SK-N-SH treated with all-trans-retinoic acid at 6 μM for 48 hours (cell line): ENCODE results near the gene MEA1.
"Not testable (repeated sequence)": the region's sequence is repeated elsewhere in the genome, so short reads cannot be mapped to it uniquely, and the experiment has no call there.

Experiments
- ATAC-seq: fragments of 200-7000 bp; cut with Tn5 transposase; 3 replicates; pipeline ENCODE4 v1.9.1; 2020; ENCODE audit warnings: mild to moderate bottlenecking, moderate library complexity
- BACH2 ChIP-seq: fragments of 250-450 bp; sonication (Bioruptor Pico); IDR thresholded peaks from 2 replicates; pipeline ENCODE4 v1.9.0; 2021; ENCODE audit warnings: mild to moderate bottlenecking, borderline replicate concordance
- CSDC2 ChIP-seq: fragments of 250-450 bp; sonication (Bioruptor Pico); IDR thresholded peaks from 2 replicates; pipeline ENCODE4 v1.5.0; 2020; ENCODE audit warnings: mild to moderate bottlenecking, moderate library complexity
- CSRNP3 ChIP-seq: fragments of 250-450 bp; sonication (Bioruptor Pico); IDR thresholded peaks from 2 replicates; pipeline ENCODE4 v1.5.1; 2021; ENCODE audit warnings: mild to moderate bottlenecking, moderate library complexity
- ESRRG ChIP-seq: fragments of 250-450 bp; sonication (Bioruptor Pico); IDR thresholded peaks from 2 replicates; pipeline ENCODE4 v1.6.1; 2021; ENCODE audit warnings: mild to moderate bottlenecking
- GLIS3 ChIP-seq: fragments of 250-450 bp; sonication (Bioruptor Pico); IDR thresholded peaks from 2 replicates; pipeline ENCODE4 v1.5.0; 2020; ENCODE audit warnings: mild to moderate bottlenecking, moderate library complexity
- ISL1 ChIP-seq: fragments of 250-450 bp; sonication (Bioruptor Pico); IDR thresholded peaks from 2 replicates; pipeline ENCODE4 v2.1.2; 2022; ENCODE audit warnings: mild to moderate bottlenecking, moderate library complexity
- POU6F1 ChIP-seq: fragments of 250-450 bp; sonication (Bioruptor Pico); IDR thresholded peaks from 2 replicates; pipeline ENCODE4 v1.8.0; 2021; ENCODE audit warnings: low read depth, mild to moderate bottlenecking, moderate library complexity, borderline replicate concordance
- PPARA ChIP-seq: fragments of 250-450 bp; sonication (Bioruptor Pico); IDR thresholded peaks from 2 replicates; pipeline ENCODE4 v1.5.0; 2020; ENCODE audit warnings: mild to moderate bottlenecking, borderline replicate concordance
- RARB ChIP-seq: fragments of 250-450 bp; sonication (Bioruptor Pico); IDR thresholded peaks from 2 replicates; pipeline ENCODE4 v1.8.0; 2021; ENCODE audit warnings: mild to moderate bottlenecking, moderate library complexity
- SNAI2 ChIP-seq: fragments of 250-450 bp; sonication (Bioruptor Pico); IDR thresholded peaks from 2 replicates; pipeline ENCODE4 v1.5.0; 2020; ENCODE audit warnings: mild to moderate bottlenecking, moderate library complexity
- TCF4 ChIP-seq: fragments of 250-450 bp; sonication (Bioruptor Pico); IDR thresholded peaks from 2 replicates; pipeline ENCODE4 v1.8.0; 2021; ENCODE audit warnings: mild to moderate bottlenecking, moderate library complexity, borderline replicate concordance
- ZC3H10 ChIP-seq: fragments of 250-450 bp; sonication (Bioruptor Pico); IDR thresholded peaks from 2 replicates; pipeline ENCODE4 v1.5.1; 2021; ENCODE audit warnings: mild to moderate bottlenecking, moderate library complexity
- ZFP3 ChIP-seq: fragments of 250-450 bp; sonication (Bioruptor Pico); IDR thresholded peaks from 2 replicates; pipeline ENCODE4 v1.5.0; 2020; ENCODE audit warnings: mild to moderate bottlenecking, moderate library complexity
- ZFP30 ChIP-seq: fragments of 450-650 bp; formaldehyde crosslinking; IDR thresholded peaks from 2 replicates; pipeline ENCODE4 v1.5.0; 2022; ENCODE audit warnings: mild to moderate bottlenecking, moderate library complexity
- ZNF565 ChIP-seq: fragments of 450-650 bp; formaldehyde crosslinking; conservative IDR thresholded peaks from 2 replicates; pipeline ENCODE4 v1.5.0; 2020; ENCODE audit warnings: low read depth, mild to moderate bottlenecking, moderate library complexity
- ZNF70 ChIP-seq: fragments of 450-650 bp; formaldehyde crosslinking; IDR thresholded peaks from 2 replicates; pipeline ENCODE4 v1.5.0; 2020; ENCODE audit warnings: mild to moderate bottlenecking, moderate library complexity
- ZNF8 ChIP-seq: fragments of 450-650 bp; formaldehyde crosslinking; IDR thresholded peaks from 2 replicates; pipeline ENCODE4 v1.5.0; 2020; ENCODE audit warnings: mild to moderate bottlenecking, moderate library complexity
- TF ChIP-seq, protein P1 (sequence below): fragments of 250-450 bp; sonication (Bioruptor Pico); IDR thresholded peaks from 2 replicates; pipeline ENCODE4 v1.8.0; 2020; ENCODE audit warnings: mild to moderate bottlenecking, moderate library complexity, borderline replicate concordance
- TF ChIP-seq, protein P2 (sequence below): fragments of 250-450 bp; sonication (Bioruptor Pico); IDR thresholded peaks from 2 replicates; pipeline ENCODE4 v1.5.1; 2020; ENCODE audit warnings: low read depth, mild to moderate bottlenecking, moderate library complexity
- TF ChIP-seq, protein P3 (sequence below): fragments of 250-450 bp; sonication (Bioruptor Pico); IDR thresholded peaks from 2 replicates; pipeline ENCODE4 v1.5.0; 2020; ENCODE audit warnings: mild to moderate bottlenecking, moderate library complexity

MEA1 gene

DNA sequence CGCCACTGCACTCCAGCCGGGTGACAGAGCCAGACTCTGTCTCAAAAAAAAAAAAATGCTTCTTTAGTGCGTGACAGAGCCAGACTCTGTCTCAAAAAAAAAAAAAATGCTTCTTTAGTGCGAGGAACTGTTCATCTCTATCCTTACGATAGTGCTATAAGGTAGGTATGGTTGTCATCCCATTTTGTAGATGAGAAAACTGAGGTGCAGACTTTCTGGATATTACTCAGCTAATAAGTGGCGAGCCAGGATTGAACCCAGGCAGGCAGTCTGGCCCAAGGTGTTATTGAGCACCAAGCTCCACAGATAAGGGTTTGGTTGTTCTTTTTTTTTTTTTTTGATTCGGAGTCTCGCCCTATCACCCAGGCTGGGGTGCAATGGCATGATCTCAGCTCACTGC lies 11.9 kb downstream of the MEA1 start:
- ATAC-seq = no peak
- TF ChIP-seq ZFP30 (CRISPR knock-in tag) = no peak
- TF ChIP-seq SNAI2 (CRISPR knock-in tag) = no peak
- TF ChIP-seq ZFP3 (CRISPR knock-in tag) = no peak
- no peak for TF ChIP-seq TCF4 (CRISPR knock-in tag)
- no peak for TF ChIP-seq GLIS3
- TF ChIP-seq, protein P1, sequence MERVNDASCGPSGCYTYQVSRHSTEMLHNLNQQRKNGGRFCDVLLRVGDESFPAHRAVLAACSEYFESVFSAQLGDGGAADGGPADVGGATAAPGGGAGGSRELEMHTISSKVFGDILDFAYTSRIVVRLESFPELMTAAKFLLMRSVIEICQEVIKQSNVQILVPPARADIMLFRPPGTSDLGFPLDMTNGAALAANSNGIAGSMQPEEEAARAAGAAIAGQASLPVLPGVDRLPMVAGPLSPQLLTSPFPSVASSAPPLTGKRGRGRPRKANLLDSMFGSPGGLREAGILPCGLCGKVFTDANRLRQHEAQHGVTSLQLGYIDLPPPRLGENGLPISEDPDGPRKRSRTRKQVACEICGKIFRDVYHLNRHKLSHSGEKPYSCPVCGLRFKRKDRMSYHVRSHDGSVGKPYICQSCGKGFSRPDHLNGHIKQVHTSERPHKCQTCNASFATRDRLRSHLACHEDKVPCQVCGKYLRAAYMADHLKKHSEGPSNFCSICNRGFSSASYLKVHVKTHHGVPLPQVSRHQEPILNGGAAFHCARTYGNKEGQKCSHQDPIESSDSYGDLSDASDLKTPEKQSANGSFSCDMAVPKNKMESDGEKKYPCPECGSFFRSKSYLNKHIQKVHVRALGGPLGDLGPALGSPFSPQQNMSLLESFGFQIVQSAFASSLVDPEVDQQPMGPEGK (CRISPR knock-in tag) = no peak

- ATAC-seq = not testable (repeated sequence)
These were observed 15.5 kb downstream of the MEA1 start for GRCh38 chr6:42998205-42998604.

- ATAC-seq = no peak
- TF ChIP-seq ZNF8 (CRISPR knock-in tag) (no peak), CSRNP3 (no peak), PPARA (CRISPR knock-in tag) (no peak), SNAI2 (CRISPR knock-in tag) (no peak), ZFP3 (CRISPR knock-in tag) (no peak)
- TF ChIP-seq, protein P1 (CRISPR knock-in tag) = no peak
These were observed 17.2 kb downstream of the MEA1 start for GRCh38 chr6:42996513-42996912.

- peak; percentile 68 for ATAC-seq
- TF ChIP-seq, protein P2, sequence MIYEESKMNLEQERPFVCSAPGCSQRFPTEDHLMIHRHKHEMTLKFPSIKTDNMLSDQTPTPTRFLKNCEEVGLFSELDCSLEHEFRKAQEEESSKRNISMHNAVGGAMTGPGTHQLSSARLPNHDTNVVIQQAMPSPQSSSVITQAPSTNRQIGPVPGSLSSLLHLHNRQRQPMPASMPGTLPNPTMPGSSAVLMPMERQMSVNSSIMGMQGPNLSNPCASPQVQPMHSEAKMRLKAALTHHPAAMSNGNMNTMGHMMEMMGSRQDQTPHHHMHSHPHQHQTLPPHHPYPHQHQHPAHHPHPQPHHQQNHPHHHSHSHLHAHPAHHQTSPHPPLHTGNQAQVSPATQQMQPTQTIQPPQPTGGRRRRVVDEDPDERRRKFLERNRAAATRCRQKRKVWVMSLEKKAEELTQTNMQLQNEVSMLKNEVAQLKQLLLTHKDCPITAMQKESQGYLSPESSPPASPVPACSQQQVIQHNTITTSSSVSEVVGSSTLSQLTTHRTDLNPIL (CRISPR knock-in tag) = no peak
- TF ChIP-seq POU6F1 (CRISPR knock-in tag) (no peak), RARB (CRISPR knock-in tag) (no peak), ZNF70 (no peak), ESRRG (no peak), ISL1 (CRISPR knock-in tag) (no peak), CSDC2 (CRISPR knock-in tag) (no peak), ZNF565 (CRISPR knock-in tag) (no peak), ZC3H10 (CRISPR knock-in tag) (no peak), ZFP30 (CRISPR knock-in tag) (no peak), TCF4 (CRISPR knock-in tag) (no peak), BACH2 (CRISPR knock-in tag) (no peak), PPARA (CRISPR knock-in tag) (no peak), ZNF8 (CRISPR knock-in tag) (no peak), ZFP3 (CRISPR knock-in tag) (no peak)
- TF ChIP-seq, protein P1 (CRISPR knock-in tag) = no peak
- TF ChIP-seq, protein P3, sequence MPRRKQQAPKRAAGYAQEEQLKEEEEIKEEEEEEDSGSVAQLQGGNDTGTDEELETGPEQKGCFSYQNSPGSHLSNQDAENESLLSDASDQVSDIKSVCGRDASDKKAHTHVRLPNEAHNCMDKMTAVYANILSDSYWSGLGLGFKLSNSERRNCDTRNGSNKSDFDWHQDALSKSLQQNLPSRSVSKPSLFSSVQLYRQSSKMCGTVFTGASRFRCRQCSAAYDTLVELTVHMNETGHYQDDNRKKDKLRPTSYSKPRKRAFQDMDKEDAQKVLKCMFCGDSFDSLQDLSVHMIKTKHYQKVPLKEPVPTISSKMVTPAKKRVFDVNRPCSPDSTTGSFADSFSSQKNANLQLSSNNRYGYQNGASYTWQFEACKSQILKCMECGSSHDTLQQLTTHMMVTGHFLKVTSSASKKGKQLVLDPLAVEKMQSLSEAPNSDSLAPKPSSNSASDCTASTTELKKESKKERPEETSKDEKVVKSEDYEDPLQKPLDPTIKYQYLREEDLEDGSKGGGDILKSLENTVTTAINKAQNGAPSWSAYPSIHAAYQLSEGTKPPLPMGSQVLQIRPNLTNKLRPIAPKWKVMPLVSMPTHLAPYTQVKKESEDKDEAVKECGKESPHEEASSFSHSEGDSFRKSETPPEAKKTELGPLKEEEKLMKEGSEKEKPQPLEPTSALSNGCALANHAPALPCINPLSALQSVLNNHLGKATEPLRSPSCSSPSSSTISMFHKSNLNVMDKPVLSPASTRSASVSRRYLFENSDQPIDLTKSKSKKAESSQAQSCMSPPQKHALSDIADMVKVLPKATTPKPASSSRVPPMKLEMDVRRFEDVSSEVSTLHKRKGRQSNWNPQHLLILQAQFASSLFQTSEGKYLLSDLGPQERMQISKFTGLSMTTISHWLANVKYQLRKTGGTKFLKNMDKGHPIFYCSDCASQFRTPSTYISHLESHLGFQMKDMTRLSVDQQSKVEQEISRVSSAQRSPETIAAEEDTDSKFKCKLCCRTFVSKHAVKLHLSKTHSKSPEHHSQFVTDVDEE = no peak
These were observed 20.3 kb downstream of the MEA1 start for GRCh38 chr6:42993445-42993844.
